ENCODE results near the gene GSTK1. TPM values are rescaled to one million over a fixed set of nuclear protein-coding genes. Genes with fewer than 3 reads are reported as not detected.

GSTK1 gene
- 60.8 and 77.5 TPM in 2 replicates for total RNA-seq

DNA sequence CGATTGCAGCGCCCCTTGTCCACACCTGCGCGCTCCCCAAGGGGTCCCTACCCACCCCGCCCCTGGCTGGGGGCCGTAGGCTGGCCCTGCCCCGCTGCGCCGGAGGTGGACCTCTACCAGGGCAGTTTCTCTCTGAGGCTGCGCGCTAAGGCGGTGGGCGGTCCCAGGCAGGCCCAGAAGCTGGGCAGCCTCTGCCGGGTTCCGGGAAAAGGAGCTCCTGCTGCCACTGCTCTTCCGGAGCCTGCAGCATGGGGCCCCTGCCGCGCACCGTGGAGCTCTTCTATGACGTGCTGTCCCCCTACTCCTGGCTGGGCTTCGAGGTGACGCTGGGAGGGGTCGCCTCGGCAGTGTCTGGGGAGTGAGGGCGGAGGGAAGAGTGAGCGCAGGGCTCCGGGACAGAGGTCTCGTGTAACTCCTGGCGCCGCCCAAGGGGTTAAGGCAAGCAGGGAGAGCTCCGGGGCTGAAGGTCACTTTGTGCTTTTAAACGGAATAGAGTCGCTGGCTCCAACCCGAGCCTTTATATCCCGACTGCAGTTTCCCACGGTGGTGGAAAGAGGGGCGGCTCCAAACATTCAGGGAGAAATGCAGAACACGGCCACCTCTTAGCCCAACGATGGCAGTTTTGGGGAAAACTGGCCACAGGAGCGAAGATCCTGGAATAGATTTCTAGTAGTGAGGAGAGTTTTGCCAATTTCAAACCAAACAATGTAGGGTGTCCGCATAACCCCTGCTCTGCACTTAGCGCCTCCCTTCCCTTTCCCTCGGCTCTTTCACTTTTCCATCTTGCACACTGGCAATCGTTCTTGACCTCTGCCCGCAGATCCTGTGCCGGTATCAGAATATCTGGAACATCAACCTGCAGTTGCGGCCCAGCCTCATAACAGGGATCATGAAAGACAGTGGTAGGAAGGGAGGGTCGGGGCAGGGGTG is at the start of gene GSTK1:
Gene GSTK1, plus strand, starts transcription at position 176 of the 930 bp plus-strand sequence. Its CDS starts 73 bp downstream, at position 249.

DNA sequence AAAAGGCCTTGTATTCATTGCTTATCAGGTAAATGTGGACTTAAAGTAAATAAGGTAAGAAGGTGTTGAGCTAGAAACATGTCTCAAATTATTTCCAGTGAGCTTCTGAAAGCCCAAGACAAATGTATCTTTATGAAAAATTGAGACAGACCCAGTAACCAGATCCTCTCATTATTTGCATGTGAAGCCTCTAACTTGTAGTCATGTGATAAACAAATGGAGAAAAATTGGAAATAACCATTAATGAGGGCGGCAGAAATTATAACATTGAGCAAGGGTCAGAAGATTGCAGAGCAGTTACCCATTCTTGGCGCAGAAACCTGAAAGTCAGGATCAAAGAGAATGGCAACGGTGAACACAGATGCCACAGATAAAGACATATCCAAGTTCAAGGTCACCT is 41.5 kb upstream of the GSTK1 start, which contains the start of gene TAS2R40:
Gene TAS2R40, plus strand, starts transcription at position 301 of the 400 bp plus-strand sequence. Its CDS starts 42 bp downstream, at position 343.

DNA sequence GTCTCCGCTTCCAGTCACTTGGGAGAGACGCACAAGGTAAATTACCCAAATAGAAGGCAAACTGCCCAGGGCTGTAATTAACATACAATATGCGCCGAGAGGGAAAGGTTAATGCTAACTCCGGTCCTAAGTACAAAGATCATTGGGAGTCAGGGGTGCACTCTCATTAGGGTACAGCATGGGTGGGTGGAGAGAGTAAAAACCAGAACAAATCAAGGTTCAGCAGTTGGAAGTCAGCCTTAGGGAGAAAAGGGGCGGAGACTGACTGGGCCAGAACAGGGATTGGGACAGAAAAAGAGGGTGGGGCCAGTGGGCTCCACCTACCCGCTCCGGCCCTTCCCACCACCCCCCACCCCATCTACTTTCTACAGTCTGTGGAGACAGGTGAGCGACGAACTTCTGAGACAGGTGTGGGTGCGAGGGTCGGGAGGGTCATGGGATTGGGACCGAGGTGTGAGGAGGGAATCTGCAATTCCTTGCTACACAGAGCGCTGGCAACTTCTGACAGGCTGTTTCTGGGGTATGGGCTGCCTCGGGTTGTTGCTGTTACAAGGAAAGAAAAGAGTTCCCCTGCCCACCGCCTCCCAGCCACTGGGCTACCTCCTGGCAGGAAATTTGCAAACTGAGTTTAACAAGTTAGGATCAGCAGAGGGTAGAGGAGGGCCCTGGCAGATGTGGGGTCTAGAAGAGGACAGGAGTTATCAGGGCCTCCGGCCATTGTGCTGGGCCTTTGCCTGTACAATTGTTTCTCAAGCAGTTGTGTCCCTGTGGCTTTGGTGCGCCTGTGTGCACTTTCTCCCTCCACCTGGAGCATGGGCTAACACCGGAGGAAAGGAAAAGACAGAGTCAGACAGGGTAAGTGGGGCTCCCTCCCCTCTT is 21.6 kb downstream of the GSTK1 start, which contains the start of gene TMEM139:
Gene TMEM139, plus strand, starts transcription at position 368 of the 879 bp plus-strand sequence. CDS start 1,000 bp downstream, outside the sequence.

DNA sequence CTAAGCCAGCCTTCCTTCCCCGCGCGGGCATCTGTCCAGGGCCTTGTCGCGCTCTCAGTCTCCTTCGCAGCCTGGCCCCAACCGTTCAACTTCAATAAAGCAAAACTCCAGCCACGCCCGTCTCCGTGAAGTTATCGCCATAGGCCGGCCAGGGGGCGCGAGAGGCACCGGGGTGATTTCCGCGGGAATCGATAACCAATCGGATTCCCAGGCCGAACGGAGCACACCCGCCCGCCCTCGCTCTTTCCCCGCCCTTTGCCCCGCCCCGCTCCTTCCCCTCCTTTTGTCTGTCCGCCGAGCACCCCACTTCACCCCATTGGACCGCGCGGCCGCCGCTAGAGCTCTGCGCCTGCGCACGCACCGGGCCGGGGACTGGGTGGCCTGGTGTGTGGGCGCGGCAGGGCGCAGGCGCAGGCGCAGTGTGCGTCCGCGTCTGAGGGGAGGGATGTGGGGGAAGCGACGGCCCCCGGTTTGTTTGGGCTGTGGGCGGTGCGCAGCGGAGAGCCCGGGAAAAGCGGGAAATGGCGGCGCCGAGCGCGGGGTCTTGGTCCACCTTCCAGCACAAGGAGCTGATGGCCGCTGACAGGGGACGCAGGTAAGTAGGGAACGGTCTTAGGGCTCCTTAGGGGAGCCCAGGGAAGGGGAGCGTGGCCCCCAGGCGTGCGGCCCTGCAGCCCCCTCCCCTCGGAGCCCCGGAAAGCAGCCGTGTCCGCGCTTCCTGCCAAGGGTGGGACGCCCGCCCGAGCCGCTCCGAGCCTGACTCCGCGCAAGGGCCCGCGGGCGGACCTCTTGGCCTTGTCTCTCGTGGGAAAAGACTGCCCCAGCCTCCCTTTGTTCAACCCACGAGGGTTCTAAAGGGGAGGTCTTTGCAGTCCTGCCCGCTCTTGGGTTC is 24.9 kb downstream of the GSTK1 start, which contains the start of gene CASP2:
Gene CASP2, plus strand, starts transcription at position 417 of the 892 bp plus-strand sequence. Its CDS starts 105 bp downstream, at position 522.

DNA sequence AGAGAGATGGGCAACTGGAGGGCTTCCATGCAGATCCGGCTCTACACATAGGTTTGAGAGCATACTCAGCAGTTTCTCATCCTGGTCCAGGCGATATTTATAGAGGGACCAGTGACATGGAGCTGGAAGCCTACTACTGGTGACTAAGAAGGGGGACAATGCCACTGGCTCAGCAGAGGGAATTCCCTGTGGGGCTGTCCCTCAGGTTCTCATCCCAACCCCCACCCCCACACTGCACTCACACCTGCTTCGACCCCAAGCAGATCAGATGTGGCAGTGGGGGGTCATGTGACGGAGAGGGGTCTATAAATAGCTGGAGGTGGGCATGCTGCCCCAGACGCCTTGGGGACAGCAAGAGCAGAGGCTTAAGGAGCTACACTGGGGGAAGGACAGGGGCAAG is 52.5 kb downstream of the GSTK1 start, which contains the start of gene CLCN1:
Gene CLCN1, plus strand, starts transcription at position 336 of the 400 bp plus-strand sequence. CDS start 102 bp downstream, outside the sequence.

Small RNA genes within 50 kb of the gene (small RNA-seq; reads per million reads assigned to genes)
- not detected for gene AC073342.3
- gene RN7SL481P, result not detected
- gene RN7SL535P, result not detected

Other genes starting within 250 kb of the GSTK1 start
- gene OR9A2, start 236.3 kb upstream of the GSTK1 start, total RNA-seq, result not detected in 2 replicates
- gene OR6V1, start 211.1 kb upstream of the GSTK1 start, total RNA-seq, result not detected in 2 replicates
- gene PIP, start 131.4 kb upstream of the GSTK1 start, total RNA-seq, result not detected in 2 replicates
- gene TAS2R39, start 80.0 kb upstream of the GSTK1 start, total RNA-seq, result not detected in 2 replicates
- gene TAS2R40, start 41.4 kb upstream of the GSTK1 start, total RNA-seq, result not detected in 2 replicates
- gene TMEM139, start 21.5 kb downstream of the GSTK1 start, total RNA-seq, result not detected in 2 replicates
- 9.9 and 12.3 TPM in 2 replicates for gene CASP2, start 24.9 kb downstream of the GSTK1 start, total RNA-seq
- gene CLCN1, start 52.7 kb downstream of the GSTK1 start, total RNA-seq, result not detected in 2 replicates
- gene FAM131B, start 99.3 kb downstream of the GSTK1 start, total RNA-seq, result 1.6 and 2.6 TPM in 2 replicates
- 52.5 and 67.6 TPM in 2 replicates for gene ZYX, start 117.9 kb downstream of the GSTK1 start, total RNA-seq
- not detected in 2 replicates for gene EPHA1, start 145.4 kb downstream of the GSTK1 start, total RNA-seq
- not detected in 2 replicates for gene TAS2R60, start 180.0 kb downstream of the GSTK1 start, total RNA-seq
- not detected in 2 replicates for gene TAS2R41, start 214.4 kb downstream of the GSTK1 start, total RNA-seq